Neural progenitor cell (in vitro differentiated cells): ENCODE data around the gene RTEL1.

Experiments
- CTCF ChIP-seq: fragments of 200-600 bp; sonication (generic); IDR thresholded peaks from 2 replicates; pipeline ENCODE4 v1.5.1; 2017; ENCODE audit warnings: antibody characterized with exemption, mild to moderate bottlenecking
- EZH2 ChIP-seq: fragments of 200-600 bp; sonication (generic); IDR thresholded peaks from 2 replicates; pipeline ENCODE4 v1.6.1; 2017; ENCODE audit warnings: antibody characterized with exemption, mild to moderate bottlenecking, moderate library complexity
- EZH2phosphoT487 ChIP-seq: fragments of 200-600 bp; sonication (generic); IDR thresholded peaks from 2 replicates; pipeline ENCODE4 v1.6.1; 2017; ENCODE audit warnings: antibody characterized with exemption

- TF ChIP-seq CTCF (no peak), EZH2phosphoT487 (no peak), EZH2 (no peak)
Measured at GRCh38 chr20:63617876-63618265, 40.2 kb upstream of the RTEL1 start.
